OCI-M2 (cell line): Measurements from ENCODE around the gene ANKS6.

ENCODE experiments used
- DNase-seq: peaks from one replicate; lab custom pipeline; 2025; ENCODE audit not compliant: unreplicated experiment; lab: John Stamatoyannopoulos, UW

Gene ANKS6

DNA sequence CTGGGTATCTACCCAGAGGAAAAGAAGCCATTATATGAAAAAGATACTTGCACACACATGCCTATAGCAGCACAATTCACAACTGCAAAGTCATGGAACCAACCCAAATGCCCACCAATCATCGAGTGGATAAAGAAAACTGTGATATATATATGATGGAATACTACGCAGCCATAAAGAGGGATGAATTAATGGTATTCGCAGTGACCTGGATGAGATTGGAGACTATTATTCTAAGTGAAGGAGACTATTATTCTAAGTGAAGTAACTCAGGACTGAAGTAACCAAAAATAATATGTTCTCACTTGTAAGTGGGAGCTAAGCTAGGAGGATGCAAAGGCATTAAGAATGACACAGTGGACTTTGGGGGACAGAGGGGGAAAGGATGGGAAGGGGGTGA lies 57.6 kb downstream of the ANKS6 start:
- no peak for DNase-seq

DNA sequence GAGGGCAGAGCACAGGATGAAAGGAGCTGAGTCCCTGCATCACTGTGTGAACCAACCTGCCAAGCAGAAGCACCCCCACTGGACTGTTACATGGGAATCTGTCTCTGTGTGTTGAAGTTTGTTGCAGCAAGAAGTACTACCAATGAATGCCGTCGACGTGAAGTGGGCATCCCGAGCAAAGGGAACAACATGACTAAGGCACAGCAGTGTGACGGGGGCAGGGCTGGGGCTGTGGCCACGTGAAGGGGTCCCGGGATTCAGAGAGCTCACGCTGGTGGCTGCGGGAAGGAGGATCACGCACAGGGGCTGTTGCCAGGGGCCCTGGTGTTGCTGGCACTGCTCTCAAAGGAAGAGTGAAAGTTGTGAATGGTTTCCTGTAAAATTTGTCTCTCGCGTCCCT lies 60.1 kb downstream of the ANKS6 start:
- DNase-seq: no peak

DNA sequence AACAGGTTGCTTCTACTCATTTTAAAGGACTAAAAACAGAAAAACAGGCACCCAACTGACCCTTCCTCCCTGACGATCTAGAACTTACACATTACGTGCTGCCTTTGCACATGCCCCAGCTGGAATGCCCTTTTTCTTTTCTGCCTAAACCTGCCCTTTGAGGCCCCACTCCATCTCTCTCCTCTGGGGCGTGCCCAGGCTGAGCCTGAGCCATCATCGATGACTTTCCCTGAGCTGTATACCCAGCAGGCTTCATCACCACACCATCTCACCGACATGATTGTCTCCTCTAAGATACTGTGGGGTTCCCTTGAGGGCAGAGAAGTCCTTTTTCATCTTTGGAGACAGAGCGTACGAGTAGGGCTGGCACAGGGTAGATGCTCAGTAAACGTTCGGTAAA lies 63.6 kb downstream of the ANKS6 start:
- DNase-seq: no peak

GRCh38 chr9:98732091-98732490 lies 64.3 kb downstream of the ANKS6 start:
- no peak for DNase-seq

DNA sequence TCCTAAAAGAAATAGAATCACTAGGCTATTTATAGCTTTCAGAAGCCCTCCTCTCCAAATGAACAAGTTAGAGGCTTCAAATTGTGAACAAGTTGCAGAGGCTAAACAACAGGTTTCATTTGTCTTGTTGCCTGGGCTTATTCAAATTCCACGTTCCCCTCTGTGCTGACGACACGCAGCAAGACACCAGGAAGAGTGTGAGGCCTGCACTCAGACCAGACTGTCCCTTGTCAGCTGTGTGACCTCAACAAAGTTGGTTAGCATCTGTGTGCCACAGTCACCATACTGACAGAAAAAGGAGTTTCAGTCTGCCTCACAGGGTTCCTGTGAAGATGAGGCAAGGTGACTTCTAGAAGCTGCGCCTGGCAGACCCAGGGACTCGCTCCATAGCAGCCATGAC lies 65.5 kb downstream of the ANKS6 start:
- DNase-seq: no peak

- DNase-seq: no peak
These were observed 67.9 kb downstream of the ANKS6 start for GRCh38 chr9:98728500-98728899.

DNA sequence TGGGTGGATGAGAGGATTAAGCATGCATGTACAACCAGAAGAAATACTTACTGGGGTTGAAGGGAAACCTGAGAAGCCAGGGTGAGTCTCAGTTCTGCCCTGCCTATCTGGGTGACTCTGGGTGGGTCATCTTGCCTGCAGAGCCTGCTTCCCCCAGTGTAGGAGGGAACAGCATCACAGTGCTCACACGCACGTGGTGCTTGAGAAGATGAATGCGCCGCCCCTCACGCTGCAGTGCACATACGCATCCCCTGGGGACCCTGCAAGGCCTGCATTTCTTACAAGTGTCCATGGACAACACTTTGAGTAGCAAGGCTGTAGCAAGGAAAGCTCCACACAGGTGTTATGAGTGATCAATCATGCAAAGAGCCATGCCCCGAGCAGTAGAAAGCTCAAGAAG lies 68.9 kb downstream of the ANKS6 start:
- no peak for DNase-seq

GRCh38 chr9:98726735-98727134 lies 69.6 kb downstream of the ANKS6 start:
- no peak for DNase-seq

DNA sequence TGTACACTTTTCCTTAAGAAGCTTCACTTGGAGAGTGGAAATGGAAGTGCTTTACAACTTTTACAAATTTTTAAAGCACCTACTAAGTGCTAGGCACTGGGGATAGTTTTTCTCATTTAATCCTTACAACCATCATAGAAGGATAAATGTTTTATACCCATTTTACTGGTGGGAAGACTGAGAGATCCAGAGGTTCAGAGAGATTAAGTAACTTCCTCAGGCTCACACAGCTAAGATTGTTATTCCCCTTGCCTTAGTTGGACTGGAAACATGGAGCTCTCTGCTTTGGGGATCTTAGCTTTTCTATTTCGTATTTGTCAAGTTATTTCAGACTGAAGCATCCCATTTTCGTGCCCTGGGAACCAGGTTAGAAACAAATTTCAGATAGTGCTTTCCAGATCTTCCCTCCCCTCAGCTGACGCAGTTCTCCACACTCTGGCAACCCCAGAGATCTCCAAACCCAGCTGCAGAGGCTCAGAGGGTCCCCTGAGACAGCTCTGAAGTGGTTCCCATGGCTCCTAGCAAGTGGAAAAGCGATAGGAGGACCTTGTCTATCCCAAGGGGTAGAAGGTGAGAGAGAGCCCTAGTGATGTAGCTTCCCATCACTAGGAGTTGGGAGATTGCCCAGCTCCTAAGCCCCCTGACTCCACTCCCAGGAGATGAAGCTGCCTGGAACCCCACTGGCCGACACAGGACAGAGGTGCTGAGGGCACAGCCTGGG lies 71.4 kb downstream of the ANKS6 start:
- no peak for DNase-seq

DNA sequence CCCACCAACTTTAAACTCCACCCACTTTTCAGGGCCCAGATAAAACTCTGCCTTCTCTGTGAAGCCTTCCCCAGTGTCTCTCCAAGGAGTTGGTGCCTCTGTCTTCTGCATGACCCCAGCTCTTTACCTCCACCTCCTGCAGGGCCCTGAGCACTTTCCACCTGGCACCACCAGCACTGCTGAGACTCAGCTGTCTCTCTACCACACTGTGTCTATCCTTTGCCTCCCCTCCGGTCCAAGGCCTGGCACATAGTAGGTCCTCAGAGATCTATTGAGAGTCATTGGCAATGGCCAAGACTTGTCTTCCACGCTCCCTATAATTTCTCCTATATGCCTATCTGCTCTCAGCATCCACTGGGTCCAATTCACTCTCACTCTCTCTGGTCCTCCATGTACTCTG lies 74.7 kb downstream of the ANKS6 start:
- DNase-seq: no peak

- DNase-seq: no peak
These were observed 76.0 kb downstream of the ANKS6 start for GRCh38 chr9:98720402-98720801.

- no peak for DNase-seq
These were observed 77.3 kb downstream of the ANKS6 start for GRCh38 chr9:98719055-98719454.

DNA sequence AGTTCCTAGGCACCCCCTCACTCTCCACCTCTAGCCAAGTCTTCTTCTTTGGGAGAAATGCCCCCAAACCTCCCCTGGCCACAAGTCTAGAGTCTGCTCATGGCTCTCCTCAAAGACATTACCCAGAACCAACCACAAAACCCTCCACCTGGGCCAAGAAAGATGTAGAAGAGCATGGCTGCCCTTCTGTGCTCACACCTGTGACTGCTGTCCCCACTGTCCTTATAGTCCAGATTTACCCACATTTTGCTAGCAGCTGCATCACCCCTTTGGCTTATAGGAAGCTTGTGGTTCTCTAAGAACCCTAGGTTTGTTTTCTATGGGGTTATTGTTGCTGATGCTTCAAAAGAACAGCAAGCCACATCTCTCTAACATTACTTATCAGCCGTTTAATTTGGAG lies 81.5 kb downstream of the ANKS6 start:
- no peak for DNase-seq

GRCh38 chr9:98712987-98713386 lies 83.4 kb downstream of the ANKS6 start:
- DNase-seq: no peak

DNA sequence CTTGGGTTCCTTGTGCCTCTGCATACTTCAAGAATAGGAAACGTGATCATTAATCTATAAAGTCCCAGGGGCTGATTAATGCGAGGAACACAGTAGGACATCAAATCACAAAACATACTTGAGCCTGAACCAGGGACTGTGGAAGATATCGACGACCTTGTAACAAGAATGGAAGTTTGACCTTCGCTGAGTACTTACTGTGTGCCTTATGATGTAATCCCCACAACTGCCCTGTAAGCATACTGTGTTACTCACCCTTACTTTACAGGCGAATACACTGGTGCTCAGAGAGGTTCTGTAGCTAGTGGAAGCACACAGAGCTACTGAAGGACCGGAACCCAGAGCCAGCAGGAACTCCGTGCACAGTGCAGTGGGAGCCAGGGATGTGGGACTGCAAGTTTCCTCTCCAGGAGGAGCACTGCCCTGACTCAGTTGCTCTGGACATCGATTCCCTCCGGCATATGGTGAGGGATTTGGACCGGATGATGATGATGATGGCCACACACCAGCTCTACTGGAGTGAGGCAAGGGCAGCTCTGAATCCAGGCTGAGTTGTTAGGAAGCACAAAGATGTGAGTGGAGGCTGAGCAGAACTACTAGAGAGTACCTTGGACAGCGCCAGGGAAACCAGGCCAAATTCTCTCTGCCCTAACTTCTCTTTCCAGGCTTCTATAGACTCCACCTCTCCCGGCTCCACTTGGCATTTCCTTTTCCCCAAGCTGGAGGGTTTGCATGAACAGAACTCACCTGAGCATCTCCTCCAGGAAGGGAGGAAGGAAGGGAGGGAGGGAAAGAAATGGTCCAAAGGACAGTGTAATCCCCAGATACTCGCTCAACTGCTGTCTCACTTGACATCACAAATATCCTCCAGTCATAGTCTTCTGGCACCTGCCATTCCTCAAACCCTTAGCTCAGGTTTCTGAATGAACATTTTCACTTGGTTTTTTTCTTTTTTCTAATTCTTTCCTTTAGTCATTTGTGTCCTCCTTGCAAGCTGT lies 86.1 kb downstream of the ANKS6 start:
- DNase-seq: no peak

DNA sequence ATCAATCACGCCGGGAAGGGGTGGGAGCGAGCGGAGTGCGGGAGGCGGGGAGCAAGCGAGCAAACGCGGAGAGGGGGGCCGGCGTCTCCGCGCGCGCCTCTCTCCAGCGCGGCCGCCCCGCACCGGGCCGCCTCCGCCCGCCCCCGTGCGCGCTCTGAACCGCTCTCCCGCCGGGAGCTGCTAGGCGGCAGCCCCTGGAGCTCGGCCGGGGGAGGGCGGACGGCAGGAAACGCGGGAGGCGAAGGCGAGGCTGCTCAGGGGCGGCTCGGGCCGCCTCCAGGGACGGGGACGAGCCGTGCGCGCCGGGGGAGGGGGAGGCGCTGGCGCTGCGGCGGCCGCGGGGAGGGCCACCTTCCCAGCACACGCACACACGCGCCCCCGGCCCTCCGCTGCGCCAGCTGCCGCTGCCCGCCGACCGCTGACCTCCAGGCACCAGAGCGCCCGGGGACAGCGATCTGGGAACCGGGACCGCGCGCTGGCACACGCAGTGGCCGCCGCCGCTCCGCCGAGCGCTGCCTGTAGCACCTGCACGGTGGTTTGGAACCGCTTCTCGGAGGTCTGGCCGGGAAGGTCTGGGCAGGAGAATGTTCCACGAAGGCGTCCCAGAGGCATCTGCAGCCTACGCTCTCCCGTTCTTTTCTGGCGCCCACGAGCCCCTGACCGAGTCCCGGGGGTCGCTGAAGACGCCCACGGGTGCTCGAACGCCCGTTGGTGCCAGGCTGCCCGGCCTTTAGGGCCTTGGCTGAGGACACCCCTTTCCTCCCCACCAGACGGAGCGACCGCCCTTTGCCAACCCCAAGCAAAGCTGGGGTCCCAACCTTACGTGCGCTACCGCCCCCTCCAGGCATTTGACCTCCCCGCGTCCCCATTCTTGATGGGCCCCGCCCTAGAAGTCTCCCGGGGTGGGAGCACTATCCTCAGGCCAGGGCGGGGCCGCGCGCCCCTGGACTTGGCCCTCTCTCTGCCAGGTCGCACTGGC lies 87.1 kb downstream of the ANKS6 start, which contains the start of gene GABBR2:
TSS of gene GABBR2 (minus strand) at position 3 of the 979 bp plus-strand sequence. CDS start 198 bp downstream, outside the sequence.
- no peak for DNase-seq

- no peak for DNase-seq
These were observed 88.0 kb downstream of the ANKS6 start for GRCh38 chr9:98708103-98708932.

- DNase-seq: no peak
These were observed 88.9 kb downstream of the ANKS6 start for GRCh38 chr9:98707166-98708102.

DNA sequence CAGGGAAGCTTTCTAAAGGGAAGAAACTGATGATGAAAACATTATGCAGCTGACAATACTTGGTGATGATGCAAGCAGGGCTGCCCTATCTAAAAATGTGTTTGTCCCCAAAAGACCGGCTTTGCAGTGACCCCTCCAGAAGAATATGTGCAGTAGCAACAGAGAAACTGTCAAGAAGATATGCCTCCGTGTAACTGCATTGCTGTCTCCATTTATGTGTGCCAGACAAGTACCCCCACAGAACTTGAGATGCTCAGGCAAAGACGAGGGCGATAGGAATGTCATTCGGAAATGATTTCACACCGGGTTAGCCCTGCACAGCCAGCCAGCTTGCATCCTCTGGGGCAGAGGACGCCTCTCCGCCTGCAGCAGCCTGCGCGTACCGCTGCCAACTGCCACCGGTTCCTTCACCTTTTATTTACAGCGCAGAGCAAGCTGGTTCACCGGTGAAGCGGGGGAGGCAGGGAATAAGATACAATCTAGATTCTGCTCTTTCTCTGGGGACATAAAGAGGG lies 89.6 kb downstream of the ANKS6 start:
- DNase-seq: no peak
